ENCODE data around the gene MINDY2. TPM values are rescaled to one million over a fixed set of nuclear protein-coding genes. Genes with fewer than 3 reads are reported as not detected.
"Not testable (repeated sequence)": the region's sequence is repeated elsewhere in the genome, so short reads cannot be mapped to it uniquely, and the experiment has no call there.

The MINDY2 gene
- total RNA-seq, 2 experiments from 2014 or later: 12.0 to 16.9 TPM

- no peaks in the 10 kb centered on the region for H3K27me3 Mint-ChIP-seq
- H3K4me1 Mint-ChIP-seq: peaks cover 18% of the 10 kb centered on the region
- no peak for DNase-seq
- H3K36me3 Mint-ChIP-seq: peaks cover 28% of the 10 kb centered on the region
- no peak overlapping the region for H3K27ac Mint-ChIP-seq
- H3K9me3 Mint-ChIP-seq (ENCODE audit: low read depth): peaks cover 2% of the 10 kb centered on the region
- ATAC-seq: no peak
- no peak overlapping the region for H3K4me3 Mint-ChIP-seq
- CTCF ChIA-PET: interaction anchor here (1.3 kb wide), 1 partner anchor 23 kb away, joined by 4 read pairs; no protein-coding TSS in a partner anchor
These were observed 26.4 kb downstream of the MINDY2 start for GRCh38 chr15:58797505-58797904.

- CTCF ChIA-PET: no interaction called here
- Mint-ChIP-seq H3K9me3 (ENCODE audit: low read depth) (no peaks in the 10 kb centered on the region), H3K4me1 (peaks cover 2% of the 10 kb centered on the region), H3K27ac (no peak overlapping the region), H3K4me3 (no peak overlapping the region), H3K36me3 (peaks cover 8% of the 10 kb centered on the region), H3K27me3 (no peaks in the 10 kb centered on the region)
- ATAC-seq: no peak
- DNase-seq: no peak
These were observed 34.0 kb downstream of the MINDY2 start for GRCh38 chr15:58805095-58805494.

GRCh38 chr15:58823267-58823666 is 52.2 kb downstream of the MINDY2 start:
- H3K27me3 Mint-ChIP-seq; H3K9me3 Mint-ChIP-seq (ENCODE audit: low read depth); ATAC-seq; H3K4me1 Mint-ChIP-seq; H3K27ac Mint-ChIP-seq; DNase-seq; H3K4me3 Mint-ChIP-seq: not testable (repeated sequence)
- H3K36me3 Mint-ChIP-seq: peaks cover 19% of the 10 kb centered on the region
- CTCF ChIA-PET: interaction anchor here (0.6 kb wide), 2 partner anchors 122 to 381 kb away, joined by 3 read pairs; no protein-coding TSS in a partner anchor

- Mint-ChIP-seq H3K27me3 (no peaks in the 10 kb centered on the region), H3K27ac (no peak overlapping the region), H3K9me3 (ENCODE audit: low read depth) (no peaks in the 10 kb centered on the region), H3K4me3 (no peak overlapping the region), H3K4me1 (no peaks in the 10 kb centered on the region), H3K36me3 (peaks cover 12% of the 10 kb centered on the region)
- CTCF ChIA-PET: no interaction called here
- no peak for ATAC-seq
- DNase-seq: no peak
These were observed 59.5 kb downstream of the MINDY2 start for GRCh38 chr15:58830556-58830955.

- not testable (repeated sequence) for H3K27ac Mint-ChIP-seq; DNase-seq; ATAC-seq; H3K9me3 Mint-ChIP-seq (ENCODE audit: low read depth); H3K27me3 Mint-ChIP-seq; H3K4me1 Mint-ChIP-seq; H3K36me3 Mint-ChIP-seq; H3K4me3 Mint-ChIP-seq
- CTCF ChIA-PET: interaction anchor here (0.8 kb wide), 1 partner anchor 606 kb away, joined by 3 read pairs; no protein-coding TSS in a partner anchor
These were observed 62.8 kb downstream of the MINDY2 start for GRCh38 chr15:58833681-58834426.

GRCh38 chr15:58839485-58839884 is 68.4 kb downstream of the MINDY2 start:
- H3K27me3 Mint-ChIP-seq: no peaks in the 10 kb centered on the region
- no peak overlapping the region for H3K4me3 Mint-ChIP-seq
- H3K4me1 Mint-ChIP-seq: no peaks in the 10 kb centered on the region
- DNase-seq (no peak), ATAC-seq (peak; percentile 64)
- H3K36me3 Mint-ChIP-seq: peaks cover 1% of the 10 kb centered on the region
- H3K27ac Mint-ChIP-seq: no peak overlapping the region
- H3K9me3 Mint-ChIP-seq (ENCODE audit: low read depth): no peaks in the 10 kb centered on the region
- CTCF ChIA-PET: interaction anchor here (0.7 to 1.0 kb wide), 3 partner anchors 39 to 543 kb away, joined by 3 read pairs; no protein-coding TSS in a partner anchor

- no peaks in the 10 kb centered on the region for H3K27me3 Mint-ChIP-seq
- no peaks in the 10 kb centered on the region for H3K9me3 Mint-ChIP-seq (ENCODE audit: low read depth)
- CTCF ChIA-PET: interaction anchor here (0.8 to 1.0 kb wide), 2 partner anchors 117 to 543 kb away, joined by 3 read pairs; no protein-coding TSS in a partner anchor
- H3K36me3 Mint-ChIP-seq: peaks cover 1% of the 10 kb centered on the region
- no peak overlapping the region for H3K4me3 Mint-ChIP-seq
- DNase-seq: no peak
- ATAC-seq: no peak
- no peak overlapping the region for H3K27ac Mint-ChIP-seq
- no peaks in the 10 kb centered on the region for H3K4me1 Mint-ChIP-seq
These were observed 68.9 kb downstream of the MINDY2 start for GRCh38 chr15:58840048-58840447.

- no peak for ATAC-seq
- CTCF ChIA-PET: no interaction called here
- Mint-ChIP-seq H3K4me3 (no peak overlapping the region), H3K27me3 (no peaks in the 10 kb centered on the region), H3K27ac (no peak overlapping the region), H3K4me1 (no peaks in the 10 kb centered on the region), H3K9me3 (ENCODE audit: low read depth) (no peaks in the 10 kb centered on the region), H3K36me3 (peaks cover 14% of the 10 kb centered on the region)
- DNase-seq: no peak
These were observed 71.8 kb downstream of the MINDY2 start for GRCh38 chr15:58842713-58843396.

- H3K27ac Mint-ChIP-seq; ATAC-seq; H3K4me3 Mint-ChIP-seq; H3K9me3 Mint-ChIP-seq (ENCODE audit: low read depth); DNase-seq; CTCF ChIA-PET; H3K4me1 Mint-ChIP-seq; H3K27me3 Mint-ChIP-seq: not testable (repeated sequence)
- H3K36me3 Mint-ChIP-seq: peaks cover 25% of the 10 kb centered on the region
These were observed 80.1 kb downstream of the MINDY2 start for GRCh38 chr15:58851205-58851604.

- peaks cover 24% of the 10 kb centered on the region for H3K36me3 Mint-ChIP-seq
- CTCF ChIA-PET: no interaction called here
- ATAC-seq: no peak
- H3K9me3 Mint-ChIP-seq (ENCODE audit: low read depth): no peaks in the 10 kb centered on the region
- no peak for DNase-seq
- no peak overlapping the region for H3K27ac Mint-ChIP-seq
- no peak overlapping the region for H3K4me3 Mint-ChIP-seq
- H3K4me1 Mint-ChIP-seq: no peaks in the 10 kb centered on the region
- H3K27me3 Mint-ChIP-seq: no peaks in the 10 kb centered on the region
These were observed 81.2 kb downstream of the MINDY2 start for GRCh38 chr15:58852347-58852746.

- no peak for ATAC-seq
- Mint-ChIP-seq H3K4me1 (no peaks in the 10 kb centered on the region), H3K27me3 (no peaks in the 10 kb centered on the region), H3K36me3 (peaks cover 14% of the 10 kb centered on the region), H3K27ac (no peak overlapping the region), H3K9me3 (ENCODE audit: low read depth) (no peaks in the 10 kb centered on the region), H3K4me3 (no peak overlapping the region)
- no peak for DNase-seq
- CTCF ChIA-PET: no interaction called here
These were observed 83.5 kb downstream of the MINDY2 start for GRCh38 chr15:58854593-58854992.

GRCh38 chr15:58856086-58856485 is 85.0 kb downstream of the MINDY2 start:
- H3K27ac Mint-ChIP-seq: no peak overlapping the region
- CTCF ChIA-PET: interaction anchor here (1.3 kb wide), 1 partner anchor 9 kb away, joined by 4 read pairs; no protein-coding TSS in a partner anchor
- H3K27me3 Mint-ChIP-seq: no peaks in the 10 kb centered on the region
- ATAC-seq: no peak
- DNase-seq: no peak
- no peaks in the 10 kb centered on the region for H3K9me3 Mint-ChIP-seq (ENCODE audit: low read depth)
- H3K4me1 Mint-ChIP-seq: no peaks in the 10 kb centered on the region
- H3K36me3 Mint-ChIP-seq: peaks cover 14% of the 10 kb centered on the region
- no peak overlapping the region for H3K4me3 Mint-ChIP-seq

- DNase-seq; H3K27ac Mint-ChIP-seq; ATAC-seq; H3K4me1 Mint-ChIP-seq; CTCF ChIA-PET; H3K27me3 Mint-ChIP-seq; H3K4me3 Mint-ChIP-seq; H3K9me3 Mint-ChIP-seq (ENCODE audit: low read depth): not testable (repeated sequence)
- H3K36me3 Mint-ChIP-seq: peaks cover 14% of the 10 kb centered on the region
These were observed 85.5 kb downstream of the MINDY2 start for GRCh38 chr15:58856621-58857020.

GRCh38 chr15:58862326-58862725 is 91.2 kb downstream of the MINDY2 start:
- peaks cover 22% of the 10 kb centered on the region for H3K4me1 Mint-ChIP-seq
- CTCF ChIA-PET: interaction anchor here (1.1 kb wide), 1 partner anchor 644 kb away, joined by 3 read pairs; no protein-coding TSS in a partner anchor
- no peak overlapping the region for H3K27ac Mint-ChIP-seq
- H3K27me3 Mint-ChIP-seq: peaks cover 6% of the 10 kb centered on the region
- no peak overlapping the region for H3K4me3 Mint-ChIP-seq
- H3K9me3 Mint-ChIP-seq (ENCODE audit: low read depth): no peaks in the 10 kb centered on the region
- ATAC-seq (no peak), DNase-seq (no peak)
- H3K36me3 Mint-ChIP-seq: no peaks in the 10 kb centered on the region

Measured in activated CD8-positive, alpha-beta memory T cell treated with anti-CD3 and anti-CD28 coated beads, Interleukin-2, amount 10 ng/mL, durations not matched to agents 7 days and 5 days (primary cell).